HG03575 (cell line): ENCODE data around the gene PALD1.

Experiments
- ATAC-seq: cut with Tn5 transposase; IDR thresholded peaks from one replicate; pipeline ENCODE4 v1.9.1; 2021; ENCODE audit not compliant: unreplicated experiment, insufficient number of reproducible peaks, low FRiP score; ENCODE audit errors: extremely low read depth

Gene PALD1

DNA sequence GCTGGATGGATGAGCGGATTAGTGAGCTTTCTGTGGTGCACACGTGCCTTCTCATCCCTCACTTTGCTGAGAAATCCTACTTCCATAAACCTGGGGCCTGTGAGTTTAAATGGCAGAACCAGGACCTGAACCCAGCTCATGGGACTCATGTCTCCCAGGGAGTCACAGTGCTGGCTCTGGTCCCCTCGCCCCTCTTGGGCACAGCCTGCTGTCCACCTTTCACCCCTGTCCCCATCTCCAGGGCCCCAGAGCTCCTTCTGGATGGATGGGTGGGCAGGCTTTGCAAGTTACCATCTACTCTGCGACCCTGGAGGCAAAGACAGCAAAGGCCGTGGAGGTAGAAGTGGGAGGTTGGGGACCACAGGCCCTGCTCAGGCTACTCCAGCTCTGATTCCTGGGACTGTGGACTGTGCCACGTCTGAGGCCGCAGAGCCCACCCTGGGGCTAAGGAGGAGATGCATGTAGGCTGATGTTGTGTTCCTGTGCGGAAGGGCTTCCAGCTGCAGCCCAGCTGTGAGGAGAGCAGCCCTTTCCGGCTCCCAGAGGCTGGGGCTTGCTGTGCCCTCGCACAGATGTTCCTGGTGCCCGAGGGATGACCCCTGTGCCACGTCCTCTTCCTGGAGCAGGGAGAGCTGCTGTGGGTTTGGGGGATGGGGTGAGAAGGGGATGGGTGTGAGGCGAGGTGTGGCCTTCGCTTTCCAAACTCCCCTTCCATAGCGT lies 83.6 kb downstream of the PALD1 start:
- ATAC-seq = no peak

DNA sequence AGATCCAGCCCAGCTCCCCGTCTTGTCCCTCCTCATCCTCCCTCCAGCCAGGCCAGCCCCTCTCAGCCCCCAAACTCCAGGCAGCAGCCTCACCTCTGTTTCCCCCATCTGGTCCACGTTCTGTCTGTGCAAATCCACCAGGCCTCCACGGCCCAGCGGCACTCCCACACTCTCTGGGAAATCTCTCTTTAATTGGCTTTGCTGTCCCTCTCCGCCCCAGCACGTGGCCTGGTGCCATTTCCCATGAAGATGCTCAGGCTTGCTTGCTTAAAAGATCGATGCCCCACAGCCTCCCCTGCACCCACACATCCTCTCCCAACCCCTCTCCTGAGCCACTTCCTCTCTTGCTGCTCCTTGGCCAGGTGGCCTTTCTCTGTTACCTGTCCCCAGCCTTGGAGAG lies 84.7 kb downstream of the PALD1 start:
- ATAC-seq = no peak

DNA sequence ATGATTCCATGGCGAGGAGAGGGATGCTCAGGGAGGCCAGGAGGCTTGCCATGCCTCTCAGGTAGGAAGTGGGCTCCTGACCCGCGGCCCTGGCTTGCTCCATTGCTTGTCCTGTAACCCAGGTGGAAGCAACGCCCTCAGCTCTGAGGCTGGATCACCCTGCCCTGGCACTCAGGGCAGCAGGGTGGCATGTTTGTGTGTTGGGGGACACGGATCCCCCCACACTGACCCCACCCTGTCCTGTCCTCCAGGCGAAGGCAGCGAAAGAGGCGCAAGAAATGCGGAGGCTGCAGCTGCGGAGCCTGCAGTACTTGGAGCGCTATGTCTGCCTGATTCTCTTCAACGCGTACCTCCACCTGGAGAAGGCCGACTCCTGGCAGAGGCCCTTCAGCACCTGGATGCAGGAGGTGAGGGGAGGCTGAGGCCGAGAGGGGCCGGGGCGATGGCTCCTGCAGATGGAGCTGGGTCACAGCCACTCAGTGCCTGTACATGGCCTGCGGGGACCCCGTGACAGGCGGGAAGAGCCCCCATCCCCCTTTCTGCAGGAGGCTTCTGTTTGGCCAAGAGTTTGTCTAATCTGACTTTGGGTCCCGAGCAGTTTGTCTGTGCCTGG lies 85.7 kb downstream of the PALD1 start:
- ATAC-seq = no peak

DNA sequence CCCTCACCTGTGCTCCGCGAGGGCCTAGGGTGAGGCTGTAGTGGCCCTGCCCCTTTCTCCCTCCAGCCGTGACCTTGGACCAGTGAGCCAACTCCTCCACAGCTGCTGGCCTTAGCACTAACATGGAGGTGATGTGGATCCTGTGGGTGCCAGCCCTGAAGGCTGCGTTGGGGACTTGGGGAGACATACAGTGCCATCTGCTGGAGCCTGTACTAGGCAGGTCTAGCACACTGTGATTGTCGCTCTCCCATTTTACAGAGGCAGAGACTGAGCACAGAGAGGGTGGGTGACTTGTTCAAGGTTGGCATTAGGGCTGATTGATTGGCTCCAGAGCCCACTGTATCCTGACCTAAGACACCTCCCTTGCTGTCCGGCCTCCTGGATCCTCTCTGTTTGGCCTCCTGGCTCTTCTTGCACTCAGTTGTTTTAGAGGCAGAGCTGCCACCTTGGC lies 86.4 kb downstream of the PALD1 start:
- ATAC-seq = no peak

DNA sequence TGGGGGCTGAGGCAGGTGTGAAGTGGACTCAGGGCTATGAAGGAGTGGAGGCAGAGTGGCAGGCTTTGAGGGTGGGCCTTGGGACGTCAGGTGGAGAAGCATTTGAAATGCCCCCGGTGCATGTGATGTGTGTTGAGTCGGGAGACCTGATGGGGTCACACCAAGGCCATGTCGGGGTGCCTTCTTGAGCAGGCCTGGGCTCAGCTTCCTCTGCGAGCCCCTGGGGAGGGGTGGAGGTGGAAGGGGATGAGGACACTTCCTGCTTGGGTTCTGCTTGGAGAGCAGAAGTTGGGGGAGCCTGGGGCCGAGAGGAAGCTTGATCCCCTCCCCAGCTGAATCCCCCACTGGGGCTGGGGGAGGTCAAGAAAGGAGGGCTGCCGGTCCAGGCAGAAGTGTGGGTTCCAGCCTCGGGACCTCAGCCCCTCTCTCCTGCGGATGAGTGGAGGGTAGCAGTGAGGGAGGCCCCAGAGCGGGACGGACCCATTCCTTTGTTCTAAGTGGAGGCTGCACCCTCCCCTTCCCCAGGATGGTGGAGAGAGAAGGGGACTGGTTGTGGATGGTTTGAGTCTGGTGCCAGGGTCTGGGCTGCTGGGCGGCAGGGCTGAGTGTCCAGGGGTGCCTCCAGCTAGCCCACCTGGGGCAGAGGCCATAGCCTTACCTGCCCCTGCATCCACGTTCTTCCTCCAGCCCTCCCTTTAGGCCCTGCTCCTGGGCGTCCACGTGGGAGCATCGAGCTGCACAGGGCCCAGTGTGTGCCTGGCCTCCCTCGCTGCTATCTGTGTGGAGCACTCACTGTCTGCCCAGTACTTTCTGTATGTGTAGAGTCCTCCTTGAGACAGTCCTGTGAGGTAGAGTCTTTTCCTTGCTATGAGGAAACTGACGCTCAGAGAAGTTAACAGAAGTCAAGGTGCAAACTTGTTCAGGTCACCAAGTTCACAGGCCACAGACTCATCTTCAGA lies 87.3 kb downstream of the PALD1 start:
- no peak for ATAC-seq

DNA sequence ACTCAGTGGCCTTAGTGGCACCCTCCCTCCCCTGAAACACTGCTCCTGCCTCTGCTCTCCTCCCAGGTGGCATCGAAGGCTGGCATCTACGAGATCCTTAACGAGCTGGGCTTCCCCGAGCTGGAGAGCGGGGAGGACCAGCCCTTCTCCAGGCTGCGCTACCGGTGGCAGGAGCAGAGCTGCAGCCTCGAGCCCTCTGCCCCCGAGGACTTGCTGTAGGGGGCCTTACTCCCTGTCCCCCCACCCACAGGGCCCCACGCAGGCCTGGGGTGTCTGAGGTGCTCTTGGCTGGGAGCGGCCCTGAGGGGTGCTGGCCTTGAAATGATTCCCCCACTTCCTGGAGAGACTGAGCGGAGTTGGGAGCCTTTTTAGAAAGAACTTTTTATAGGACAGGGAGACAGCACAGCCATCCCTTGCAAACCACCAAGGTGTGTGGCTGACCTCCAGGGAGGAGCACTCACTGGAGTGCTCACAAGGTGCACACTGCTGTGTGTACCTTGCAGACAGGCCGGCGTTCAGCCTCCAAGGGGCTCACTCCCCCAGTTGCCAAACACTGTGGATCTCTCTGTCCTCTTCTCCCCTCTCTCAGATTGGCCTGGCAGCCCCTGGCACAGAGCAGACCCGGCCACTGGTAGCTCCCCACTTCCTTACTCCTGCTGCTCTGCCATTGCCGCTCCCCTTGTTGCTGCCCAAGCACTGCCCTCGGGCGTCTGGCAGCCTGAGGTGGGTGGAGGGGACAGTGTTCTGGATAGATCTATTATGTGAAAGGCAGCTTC lies 88.1 kb downstream of the PALD1 start:
- no peak for ATAC-seq

DNA sequence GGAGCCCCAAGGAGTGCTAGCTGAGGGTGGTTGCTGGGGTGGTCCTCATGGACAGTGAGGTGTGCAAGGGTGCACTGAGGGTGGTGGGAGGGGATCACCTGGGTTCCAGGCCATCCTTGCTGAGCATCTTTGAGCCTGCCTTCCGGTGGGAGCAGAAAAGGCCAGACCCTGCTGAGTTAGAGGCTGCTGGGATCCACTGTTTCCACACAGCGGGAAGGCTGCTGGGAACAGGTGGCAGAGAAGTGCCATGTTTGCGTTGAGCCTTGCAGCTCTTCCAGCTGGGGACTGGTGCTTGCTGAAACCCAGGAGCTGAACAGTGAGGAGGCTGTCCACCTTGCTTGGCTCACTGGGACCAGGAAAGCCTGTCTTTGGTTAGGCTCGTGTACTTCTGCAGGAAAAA lies 89.0 kb downstream of the PALD1 start:
- ATAC-seq = no peak

DNA sequence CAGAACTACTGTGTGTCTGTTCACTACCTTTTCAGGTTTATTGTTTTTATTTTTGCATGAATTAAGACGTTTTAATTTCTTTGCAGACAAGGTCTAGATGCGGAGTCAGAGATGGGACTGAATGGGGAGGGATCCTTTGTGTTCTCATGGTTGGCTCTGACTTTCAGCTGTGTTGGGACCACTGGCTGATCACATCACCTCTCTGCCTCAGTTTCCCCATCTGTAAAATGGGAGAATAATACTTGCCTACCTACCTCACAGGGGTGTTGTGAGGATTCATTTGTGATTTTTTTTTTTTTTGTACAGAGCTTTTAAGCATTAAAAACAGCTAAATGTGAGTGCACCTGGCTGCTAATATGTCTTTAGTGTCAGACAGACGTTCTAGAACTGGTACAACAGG lies 89.5 kb downstream of the PALD1 start:
- no peak for ATAC-seq

DNA sequence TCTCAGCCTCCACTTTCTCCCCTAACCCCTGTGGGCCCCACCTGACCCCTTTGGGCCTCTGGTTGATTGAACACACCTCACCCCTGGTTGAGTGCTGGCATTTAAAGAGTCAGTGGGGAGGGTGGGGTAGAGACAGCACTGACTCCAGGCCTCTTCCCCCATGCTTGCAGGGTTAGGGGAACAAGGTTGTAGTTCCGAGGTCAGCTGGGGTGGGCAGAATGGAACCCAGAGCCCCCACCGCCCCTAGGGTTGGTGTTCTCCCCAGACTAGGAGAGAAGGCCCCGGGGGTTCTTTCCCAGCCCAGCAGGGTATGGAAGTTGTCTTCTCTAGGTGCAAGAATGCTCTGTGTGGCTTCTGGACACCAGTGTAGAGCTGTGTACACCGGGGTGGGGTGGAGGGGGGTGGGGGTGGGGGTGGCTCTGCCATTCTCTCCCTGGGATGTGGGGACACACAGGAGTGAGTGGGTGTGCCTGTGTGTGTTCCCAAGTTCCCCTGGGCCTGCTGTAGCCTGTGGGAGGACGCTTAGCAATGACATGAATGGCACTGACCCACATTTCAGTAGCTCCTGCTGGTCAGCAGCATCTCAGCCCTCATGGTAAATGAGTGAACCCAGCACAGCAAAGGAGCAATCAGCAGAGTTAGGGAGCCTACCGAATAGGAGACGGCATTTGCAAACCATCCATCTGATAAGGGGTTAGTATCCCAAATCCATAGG lies 90.4 kb downstream of the PALD1 start:
- no peak for ATAC-seq

DNA sequence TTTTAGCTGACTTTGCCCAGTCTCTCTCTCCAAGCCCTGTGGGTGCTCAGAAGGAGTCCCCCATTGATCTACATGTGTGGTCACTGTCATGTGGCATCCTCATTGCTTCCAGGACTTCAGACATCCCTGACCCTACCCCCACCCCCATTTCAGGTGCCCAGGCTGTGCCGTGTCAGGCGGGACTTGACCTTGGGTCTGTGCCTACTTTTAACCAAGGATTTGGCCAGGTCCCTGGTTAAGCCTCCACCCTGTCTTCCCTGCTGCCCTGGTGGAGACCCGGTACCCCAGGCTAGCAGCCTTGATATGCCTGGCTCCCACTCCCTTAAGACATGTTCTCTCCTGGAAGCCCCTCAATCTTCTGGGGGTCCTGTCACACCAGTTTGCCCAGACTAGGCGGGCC lies 92.7 kb downstream of the PALD1 start:
- ATAC-seq = no peak

DNA sequence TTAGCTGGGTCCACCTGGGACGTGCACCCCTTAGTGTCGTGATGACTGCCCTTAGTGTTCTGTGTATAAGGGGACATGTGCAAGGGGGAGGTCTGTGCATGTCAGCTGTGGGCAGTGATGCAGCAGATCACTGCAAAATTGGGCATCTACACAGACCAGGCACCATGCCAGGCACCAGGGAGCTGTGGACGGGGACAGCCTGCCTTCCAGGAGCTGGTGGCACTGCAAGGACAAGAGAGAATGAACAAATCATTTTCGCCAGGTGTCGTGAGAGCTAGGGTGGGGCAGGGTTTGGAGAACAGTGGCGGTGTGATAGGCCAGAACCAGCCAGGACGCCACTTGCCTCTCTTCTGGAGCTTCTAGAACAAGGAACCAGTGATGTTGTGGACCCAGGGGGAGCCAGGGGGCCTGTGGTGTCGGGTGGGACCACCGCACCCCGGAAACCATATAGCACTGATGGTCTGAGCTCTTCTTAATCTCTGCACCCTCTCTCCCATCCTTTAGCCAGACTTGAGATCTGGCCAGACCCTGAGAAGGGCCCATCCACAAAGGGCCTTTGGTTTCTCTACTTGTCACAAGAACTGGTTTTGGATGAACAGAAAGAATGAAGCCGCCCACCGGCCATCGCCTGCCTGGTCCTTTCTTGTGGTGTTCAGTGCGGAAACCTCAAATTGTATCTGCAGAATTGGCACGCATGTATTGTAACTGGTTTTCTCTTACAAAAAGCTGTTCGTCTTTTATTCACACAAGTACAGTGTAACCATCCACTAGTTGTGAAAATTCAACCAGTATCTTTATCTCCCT lies 93.3 kb downstream of the PALD1 start:
- no peak for ATAC-seq

DNA sequence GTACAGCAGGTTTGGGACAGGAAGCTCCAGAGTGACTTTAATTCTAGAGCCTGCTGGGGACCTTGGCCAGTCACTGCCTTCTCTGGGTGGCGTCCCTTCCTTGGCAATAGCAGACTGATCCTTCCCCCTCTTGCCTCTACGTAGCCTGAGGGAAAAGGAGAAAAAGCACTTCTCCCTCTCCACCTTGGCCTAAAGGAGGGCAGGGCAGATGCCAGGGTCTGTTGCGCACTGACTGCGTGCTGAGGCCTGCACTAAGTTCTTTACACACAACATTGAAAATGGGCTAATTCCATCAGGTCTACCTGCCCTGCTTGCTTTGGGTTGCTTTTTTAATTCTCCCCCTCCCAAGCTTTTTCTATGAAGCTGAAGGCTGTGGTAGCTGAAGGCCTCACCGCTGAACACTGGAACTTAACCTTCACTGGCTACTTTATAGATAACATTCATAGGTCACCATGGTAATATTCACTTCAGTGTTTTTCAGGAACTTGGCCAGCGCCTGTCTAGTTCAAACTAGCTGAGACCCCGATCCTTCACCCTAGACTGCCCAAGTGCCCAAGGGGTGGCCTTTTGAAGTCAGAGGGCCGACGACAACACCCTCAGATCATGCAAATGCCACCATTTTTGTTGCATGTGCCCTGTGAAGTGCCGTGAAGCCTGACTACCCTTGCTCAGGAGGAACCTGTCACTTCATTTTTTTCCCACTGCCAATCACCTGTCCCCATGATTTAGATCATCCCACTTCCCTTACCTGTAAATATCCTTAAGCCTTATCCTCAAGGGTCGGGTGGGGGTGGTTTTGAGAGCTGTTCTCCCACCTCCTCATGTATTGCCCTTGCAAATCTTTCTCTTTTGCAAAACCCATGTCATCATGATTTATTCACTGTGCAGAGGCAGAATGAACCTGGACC lies 95.3 kb downstream of the PALD1 start:
- no peak for ATAC-seq

DNA sequence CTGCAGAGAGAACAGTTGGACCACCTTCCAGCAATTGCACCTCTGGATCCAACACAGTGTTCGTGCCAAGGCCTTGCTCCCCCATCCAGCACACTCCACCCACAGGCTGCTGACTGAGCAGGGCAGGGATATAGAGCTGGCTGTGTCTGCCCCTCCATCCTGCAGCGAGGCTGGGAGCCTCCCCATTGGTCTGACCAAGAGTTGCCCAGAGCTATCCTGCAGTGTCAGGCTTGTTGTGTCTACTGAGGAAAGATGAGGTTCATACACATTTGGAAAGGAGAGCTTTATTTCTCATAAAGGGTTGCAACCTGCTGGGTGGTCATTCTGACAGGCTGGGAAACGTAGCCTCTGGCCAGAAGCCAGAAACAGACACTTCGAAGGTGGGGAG lies 96.9 kb downstream of the PALD1 start:
- ATAC-seq = no peak

DNA sequence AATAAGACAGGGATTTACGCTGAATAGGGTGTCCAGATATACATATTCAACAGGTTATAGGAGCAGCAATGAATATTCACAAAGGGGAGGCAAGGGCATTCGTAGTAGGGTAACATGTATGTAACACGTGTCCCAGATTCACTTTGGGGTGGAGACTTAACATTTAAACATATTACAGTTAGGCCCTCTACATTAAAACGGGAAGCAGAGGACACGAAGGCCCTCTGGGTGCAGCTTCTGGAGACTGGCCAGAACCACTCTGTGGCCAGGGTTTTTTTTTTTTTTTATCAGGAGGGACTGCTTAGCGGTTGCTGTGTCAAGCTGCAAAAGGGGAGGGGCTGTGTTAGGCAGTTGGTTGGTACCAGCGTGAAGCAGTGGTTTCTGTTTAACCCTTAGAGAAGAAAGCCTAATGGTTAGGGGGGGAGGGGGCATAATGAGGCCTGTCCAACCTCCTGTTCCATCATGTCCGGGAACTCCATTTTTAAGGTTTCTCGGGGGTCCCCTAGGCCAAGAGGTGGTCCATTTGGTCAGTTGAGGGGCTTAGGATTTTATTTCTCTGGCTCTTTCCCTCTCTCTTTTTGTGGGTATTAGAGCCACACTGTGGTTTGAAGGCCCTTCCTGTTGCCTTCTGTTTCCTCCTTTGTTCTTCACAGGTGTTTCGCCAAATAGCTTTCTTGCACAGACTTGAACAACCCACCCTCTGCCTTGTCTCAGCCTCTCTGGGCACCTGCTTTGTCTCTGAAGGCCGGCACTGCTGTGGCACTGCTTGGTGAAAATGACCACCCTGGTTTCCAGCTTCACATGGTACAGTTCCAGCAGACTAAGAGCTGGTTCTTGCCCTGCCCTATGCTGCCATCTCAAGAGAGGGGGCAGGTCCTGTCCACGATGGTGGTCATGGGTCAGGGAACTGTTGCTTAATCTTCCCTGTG lies 97.6 kb downstream of the PALD1 start:
- no peak for ATAC-seq

DNA sequence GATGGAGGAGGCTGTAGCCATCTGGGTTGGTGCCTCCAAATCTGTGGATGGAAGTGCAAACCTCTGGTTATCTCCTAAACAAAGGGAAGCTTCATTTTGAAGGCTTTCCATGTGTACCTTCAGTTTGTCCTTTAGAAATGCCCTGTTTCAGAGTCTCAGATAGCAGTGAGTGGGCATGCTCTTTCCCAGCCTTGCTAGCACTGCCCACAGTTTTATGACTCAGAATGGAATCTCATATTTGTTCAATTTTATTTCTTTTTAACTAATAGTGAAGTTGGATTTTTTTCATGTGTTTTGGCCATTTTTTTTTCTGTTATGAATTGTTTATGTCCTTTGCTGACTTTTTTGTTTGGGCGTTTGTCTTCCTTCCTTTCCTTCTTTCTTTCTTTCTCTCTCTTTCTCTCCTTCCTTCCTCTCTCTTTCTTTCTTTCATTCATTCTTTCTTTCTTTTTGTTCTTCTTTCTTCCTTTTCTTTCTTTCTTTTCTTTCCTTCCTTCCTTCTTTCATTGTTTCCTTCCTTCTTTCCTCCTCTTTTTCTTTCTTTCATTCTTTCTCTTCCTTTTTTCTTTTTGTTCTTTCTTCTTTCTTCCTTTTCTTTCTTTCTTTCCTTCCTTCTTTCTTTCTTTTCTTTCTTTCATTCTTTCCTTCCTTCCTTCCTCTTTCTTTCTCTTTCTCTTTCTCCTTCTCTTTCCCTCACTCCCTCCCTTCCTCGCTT lies 98.4 kb downstream of the PALD1 start:
- no peak for ATAC-seq
